ENCODE measurements around the gene FAM120AOS. TPM values are rescaled to one million over a fixed set of nuclear protein-coding genes. Genes with fewer than 3 reads are reported as not detected.

The FAM120AOS gene
- total and polyA plus RNA-seq, 2 experiments from 2014 or later: 56.0 to 62.4 TPM

DNA sequence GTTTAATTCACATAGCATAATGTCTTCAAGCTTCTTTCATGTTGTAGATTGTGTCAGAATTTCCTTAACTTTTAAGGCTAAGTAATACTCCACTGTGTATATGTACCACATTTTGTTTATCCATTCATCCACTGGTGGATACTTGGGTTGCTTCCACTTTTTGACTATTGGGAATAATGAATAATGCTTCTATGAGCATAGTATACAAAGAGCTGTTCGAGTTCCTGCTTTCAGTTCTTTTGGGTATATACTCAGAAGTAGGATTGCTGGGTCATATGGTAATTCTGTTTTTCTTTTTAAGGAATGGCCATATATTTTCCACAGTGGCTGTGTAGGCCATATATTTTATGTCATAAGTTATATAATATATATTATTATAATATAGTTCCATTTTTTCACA, 3.6 kb upstream of the FAM120AOS start:
- Histone ChIP-seq H3K4me3 (no peak overlapping the region), H3K27me3 (no peaks in the 10 kb centered on the region), H3K4me2 (peak overlapping the region; percentile 59), H3K4me1 (ENCODE audit: insufficient read depth) (peaks cover 36% of the 10 kb centered on the region), H3K9me3 (ENCODE audit: low read depth) (no peaks in the 10 kb centered on the region), H2AFZ (no peak overlapping the region), H3K9me2 (replicated peaks; ENCODE audit: insufficient read depth) (no peaks in the 10 kb centered on the region), H3K79me2 (peaks cover 95% of the 10 kb centered on the region), H4K20me1 (ENCODE audit: insufficient read depth, poor library complexity, severe bottlenecking) (peaks cover 17% of the 10 kb centered on the region), H3K36me3 (replicated peaks; ENCODE audit: insufficient read depth, low read depth) (no peaks in the 10 kb centered on the region), H3K27ac (peak overlapping the region; percentile 74)
- no peak for DNase-seq (ENCODE audit: low spot score)
- no peak for TF ChIP-seq CTCF (IDR thresholded peaks at IDR 0.05; ENCODE audit: poor library complexity)
- TF ChIP-seq EZH2 (IDR thresholded peaks at IDR 0.05; ENCODE audit: borderline replicate concordance): no peak
- TF ChIP-seq EZH2phosphoT487 (IDR thresholded peaks at IDR 0.05; ENCODE audit: low read depth, severe bottlenecking, unreplicated experiment): no peak
- WGBS (ENCODE audit: low lambda C conversion rate, missing lambda C conversion rate): 93% methylated on average over 1 of the region's 1 CpG

- peak overlapping the region; percentile 74 for H3K27ac ChIP-seq
- H3K4me3 ChIP-seq: no peak overlapping the region
- peaks cover 16% of the 10 kb centered on the region for H4K20me1 ChIP-seq (ENCODE audit: insufficient read depth, poor library complexity, severe bottlenecking)
- H3K4me2 ChIP-seq: peak overlapping the region; percentile 59
- WGBS (ENCODE audit: low lambda C conversion rate, missing lambda C conversion rate): 67% methylated on average over 2 of the region's 2 CpGs
- H3K36me3 ChIP-seq (replicated peaks; ENCODE audit: insufficient read depth, low read depth): no peaks in the 10 kb centered on the region
- H3K79me2 ChIP-seq: peaks cover 92% of the 10 kb centered on the region
- peaks cover 36% of the 10 kb centered on the region for H3K4me1 ChIP-seq (ENCODE audit: insufficient read depth)
- no peaks in the 10 kb centered on the region for H3K9me3 ChIP-seq (ENCODE audit: low read depth)
- DNase-seq (ENCODE audit: low spot score): peak; percentile 29
- H2AFZ ChIP-seq: no peak overlapping the region
- TF ChIP-seq EZH2 (IDR thresholded peaks at IDR 0.05; ENCODE audit: borderline replicate concordance): no peak
- TF ChIP-seq EZH2phosphoT487 (IDR thresholded peaks at IDR 0.05; ENCODE audit: low read depth, severe bottlenecking, unreplicated experiment): no peak
- TF ChIP-seq CTCF (IDR thresholded peaks at IDR 0.05; ENCODE audit: poor library complexity): no peak
- H3K9me2 ChIP-seq (replicated peaks; ENCODE audit: insufficient read depth): no peaks in the 10 kb centered on the region
- H3K27me3 ChIP-seq: no peaks in the 10 kb centered on the region
Measured at GRCh38 chr9:93456504-93456903, 3.1 kb upstream of the FAM120AOS start.

- Histone ChIP-seq H3K36me3 (replicated peaks; ENCODE audit: insufficient read depth, low read depth) (no peaks in the 10 kb centered on the region), H3K9me3 (ENCODE audit: low read depth) (no peaks in the 10 kb centered on the region), H2AFZ (no peak overlapping the region), H3K27ac (peak overlapping the region; percentile 74), H3K4me3 (no peak overlapping the region), H3K79me2 (peaks cover 87% of the 10 kb centered on the region), H3K4me2 (peak overlapping the region; percentile 59), H3K27me3 (no peaks in the 10 kb centered on the region), H4K20me1 (ENCODE audit: insufficient read depth, poor library complexity, severe bottlenecking) (peaks cover 12% of the 10 kb centered on the region), H3K4me1 (ENCODE audit: insufficient read depth) (peaks cover 36% of the 10 kb centered on the region), H3K9me2 (replicated peaks; ENCODE audit: insufficient read depth) (no peaks in the 10 kb centered on the region)
- no peak for DNase-seq (ENCODE audit: low spot score)
- 97% methylated on average over 1 of the region's 1 CpG for WGBS (ENCODE audit: low lambda C conversion rate, missing lambda C conversion rate)
- TF ChIP-seq EZH2phosphoT487 (IDR thresholded peaks at IDR 0.05; ENCODE audit: low read depth, severe bottlenecking, unreplicated experiment) (no peak), EZH2 (IDR thresholded peaks at IDR 0.05; ENCODE audit: borderline replicate concordance) (no peak), CTCF (IDR thresholded peaks at IDR 0.05; ENCODE audit: poor library complexity) (no peak)
Measured at GRCh38 chr9:93456022-93456421, 2.6 kb upstream of the FAM120AOS start.

GRCh38 chr9:93452710-93453046, 703 bp downstream of the FAM120AOS start:
- under 1% methylated on average over 10 of the region's 10 CpGs for WGBS (ENCODE audit: low lambda C conversion rate, missing lambda C conversion rate)
- no peaks in the 10 kb centered on the region for H3K9me2 ChIP-seq (replicated peaks; ENCODE audit: insufficient read depth)
- TF ChIP-seq CTCF (IDR thresholded peaks at IDR 0.05; ENCODE audit: poor library complexity) (no peak), EZH2 (IDR thresholded peaks at IDR 0.05; ENCODE audit: borderline replicate concordance) (no peak), EZH2phosphoT487 (IDR thresholded peaks at IDR 0.05; ENCODE audit: low read depth, severe bottlenecking, unreplicated experiment) (no peak)
- DNase-seq (ENCODE audit: low spot score): peak; percentile 34
- H3K4me2 ChIP-seq: peak overlapping the region; percentile 95
- H3K4me3 ChIP-seq: peak overlapping the region; percentile 75
- peaks cover 39% of the 10 kb centered on the region for H3K4me1 ChIP-seq (ENCODE audit: insufficient read depth)
- H2AFZ ChIP-seq: peak overlapping the region; percentile 37
- peak overlapping the region; percentile 85 for H3K27ac ChIP-seq
- H3K79me2 ChIP-seq: peaks cover 79% of the 10 kb centered on the region
- no peaks in the 10 kb centered on the region for H3K27me3 ChIP-seq
- H3K9me3 ChIP-seq (ENCODE audit: low read depth): no peaks in the 10 kb centered on the region
- no peaks in the 10 kb centered on the region for H3K36me3 ChIP-seq (replicated peaks; ENCODE audit: insufficient read depth, low read depth)
- peaks cover 5% of the 10 kb centered on the region for H4K20me1 ChIP-seq (ENCODE audit: insufficient read depth, poor library complexity, severe bottlenecking)
